BE2C (cell line): ENCODE measurements around the gene RFESD.

ENCODE experiments used
- DNase-seq: peaks from one replicate; pipeline ENCODE4 v3.0.0-alpha.2; 2020
- H3K27me3 ChIP-seq: fragments of 250-450 bp; sonication (Bioruptor Pico); 2 replicates; pipeline ENCODE4 v1.5.1; 2020; ENCODE audit warnings: mild to moderate bottlenecking
- H3K36me3 ChIP-seq: fragments of 250-450 bp; sonication (Bioruptor Pico); 2 replicates; pipeline ENCODE4 v1.5.1; 2020; ENCODE audit warnings: mild to moderate bottlenecking
- H3K4me1 ChIP-seq: fragments of 250-450 bp; sonication (Bioruptor Pico); 2 replicates; pipeline ENCODE4 v1.5.1; 2020
- H3K4me3 ChIP-seq: 2 replicates; pipeline ENCODE4 v1.5.1; 2011; ENCODE audit warnings: low read depth, low read length
- H3K9me3 ChIP-seq: fragments of 250-450 bp; sonication (Bioruptor Pico); 2 replicates; pipeline ENCODE4 v1.5.1; 2020
- TF ChIP-seq, protein P1 (sequence below): IDR thresholded peaks from 2 replicates; pipeline ENCODE4 v1.5.1; 2012; ENCODE audit warnings: mild to moderate bottlenecking, low read depth, low read length

RFESD gene

DNA sequence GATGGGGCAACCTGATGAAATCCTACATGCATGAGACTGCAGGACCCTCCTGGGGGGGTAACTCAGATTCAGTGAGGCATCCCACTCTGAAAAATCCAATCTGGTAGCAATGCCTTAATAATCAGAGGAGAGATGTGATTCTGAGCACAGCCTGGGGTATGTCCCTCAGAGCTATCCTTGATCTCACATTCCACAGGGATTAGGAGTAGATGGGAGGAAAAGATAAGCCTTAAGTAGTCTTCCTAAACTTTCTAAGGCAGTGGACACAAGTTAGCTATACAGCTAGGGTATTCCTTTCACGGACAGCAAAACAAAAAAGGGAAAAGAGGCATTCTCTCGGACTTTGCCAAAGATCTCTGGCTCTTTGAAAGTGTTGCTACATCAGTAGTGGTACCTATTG, 40.1 kb downstream of the RFESD start:
- no peaks in the 10 kb centered on the region for H3K27me3 ChIP-seq

DNA sequence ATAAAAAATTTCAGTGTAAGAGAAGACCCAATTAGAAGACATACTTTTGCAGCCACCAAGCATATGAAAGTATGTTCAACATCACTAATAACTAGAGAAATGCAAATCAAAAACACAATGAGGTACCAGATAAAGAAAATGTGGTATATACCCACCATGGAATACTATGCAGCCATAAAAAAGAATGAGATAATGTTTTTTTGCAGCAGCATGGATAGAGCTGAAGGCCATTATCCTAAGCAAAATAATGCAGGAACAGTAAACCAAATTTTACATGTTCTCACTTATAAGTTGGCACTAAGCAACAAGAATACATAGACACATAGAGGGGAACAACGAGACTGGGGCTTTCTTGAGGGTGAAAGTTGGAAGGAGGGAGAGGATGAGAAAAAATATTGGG, 43.1 kb downstream of the RFESD start:
- Histone ChIP-seq H3K36me3 (no peaks in the 10 kb centered on the region), H3K4me1 (no peaks in the 10 kb centered on the region), H3K9me3 (no peaks in the 10 kb centered on the region), H3K27me3 (no peaks in the 10 kb centered on the region), H3K4me3 (no peak overlapping the region)
- TF ChIP-seq, protein P1, sequence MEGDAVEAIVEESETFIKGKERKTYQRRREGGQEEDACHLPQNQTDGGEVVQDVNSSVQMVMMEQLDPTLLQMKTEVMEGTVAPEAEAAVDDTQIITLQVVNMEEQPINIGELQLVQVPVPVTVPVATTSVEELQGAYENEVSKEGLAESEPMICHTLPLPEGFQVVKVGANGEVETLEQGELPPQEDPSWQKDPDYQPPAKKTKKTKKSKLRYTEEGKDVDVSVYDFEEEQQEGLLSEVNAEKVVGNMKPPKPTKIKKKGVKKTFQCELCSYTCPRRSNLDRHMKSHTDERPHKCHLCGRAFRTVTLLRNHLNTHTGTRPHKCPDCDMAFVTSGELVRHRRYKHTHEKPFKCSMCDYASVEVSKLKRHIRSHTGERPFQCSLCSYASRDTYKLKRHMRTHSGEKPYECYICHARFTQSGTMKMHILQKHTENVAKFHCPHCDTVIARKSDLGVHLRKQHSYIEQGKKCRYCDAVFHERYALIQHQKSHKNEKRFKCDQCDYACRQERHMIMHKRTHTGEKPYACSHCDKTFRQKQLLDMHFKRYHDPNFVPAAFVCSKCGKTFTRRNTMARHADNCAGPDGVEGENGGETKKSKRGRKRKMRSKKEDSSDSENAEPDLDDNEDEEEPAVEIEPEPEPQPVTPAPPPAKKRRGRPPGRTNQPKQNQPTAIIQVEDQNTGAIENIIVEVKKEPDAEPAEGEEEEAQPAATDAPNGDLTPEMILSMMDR: no peak
- DNase-seq: no peak

More for the DNA sequence above, 40.1 kb downstream of the RFESD start:
- Histone ChIP-seq H3K9me3 (no peaks in the 10 kb centered on the region), H3K4me3 (no peak overlapping the region), H3K36me3 (no peaks in the 10 kb centered on the region), H3K4me1 (peaks cover 1% of the 10 kb centered on the region; the same call in 1 of the 2 replicates)
- DNase-seq: no peak
- TF ChIP-seq, protein P1: no peak

DNA sequence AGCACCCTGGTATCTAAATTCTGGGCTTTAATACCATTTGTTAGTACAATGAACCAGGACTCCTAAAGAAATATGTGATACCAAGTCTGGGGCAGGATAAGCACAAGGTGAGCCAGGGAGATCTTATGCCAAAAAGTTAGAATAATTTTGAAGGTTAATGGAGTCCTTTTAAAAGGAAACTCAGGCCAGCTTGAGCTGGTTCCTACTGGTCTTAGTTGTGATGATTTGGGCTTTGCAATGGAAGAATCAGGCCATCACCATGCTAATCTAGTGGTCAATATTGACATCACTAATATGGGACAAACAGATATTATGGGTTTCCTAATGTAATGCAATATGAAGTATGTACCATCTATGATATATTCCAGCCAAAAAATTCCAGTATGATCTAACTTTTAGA, 43.8 kb downstream of the RFESD start:
- H3K27me3 ChIP-seq: no peaks in the 10 kb centered on the region
- no peak overlapping the region for H3K4me3 ChIP-seq
- DNase-seq: no peak
- TF ChIP-seq, protein P1: no peak
- H3K36me3 ChIP-seq: no peaks in the 10 kb centered on the region
- H3K9me3 ChIP-seq: no peaks in the 10 kb centered on the region
- no peaks in the 10 kb centered on the region for H3K4me1 ChIP-seq

DNA sequence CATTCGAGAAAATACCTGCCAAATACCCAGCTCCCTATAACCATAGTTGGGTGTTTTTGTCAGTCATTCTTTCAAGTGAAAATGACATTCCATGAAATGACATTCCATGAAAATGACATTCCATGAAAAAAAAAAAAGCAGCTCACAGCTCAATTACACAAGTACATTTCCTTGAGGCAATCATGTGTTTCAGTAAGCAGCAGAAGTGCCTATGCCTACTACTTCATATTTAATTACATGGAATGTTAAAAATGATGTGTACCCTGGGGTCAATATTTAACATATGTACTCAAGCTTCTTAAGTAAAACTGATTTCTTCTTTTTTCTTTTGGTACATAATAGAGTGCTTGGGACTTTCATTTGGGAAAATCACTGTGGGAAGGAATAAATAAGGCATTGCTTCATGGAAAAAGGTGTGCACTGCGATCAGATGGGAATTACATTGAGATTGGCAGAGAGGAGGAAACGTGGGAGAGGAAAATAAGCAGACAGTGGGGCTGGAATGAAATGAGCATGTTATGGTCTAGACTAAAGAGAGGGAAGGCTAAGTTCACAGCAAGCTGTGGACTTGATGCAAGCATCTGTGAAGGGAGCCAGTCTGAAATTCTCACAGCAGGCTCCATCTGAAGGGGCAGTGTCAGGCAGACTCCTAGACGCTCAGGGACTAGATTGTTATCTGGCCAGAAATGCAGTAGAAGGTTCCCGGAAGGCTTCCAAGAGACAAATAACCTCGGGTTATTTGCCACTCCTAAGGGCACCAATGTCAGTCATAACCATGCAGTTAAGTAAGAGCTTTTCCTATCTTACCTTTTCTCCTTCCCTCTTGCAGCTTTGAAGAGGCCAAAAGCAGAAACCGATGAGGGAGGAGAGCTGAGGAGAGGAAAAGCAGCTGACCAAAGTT, 51.5 kb downstream of the RFESD start:
- TF ChIP-seq, protein P1: no peak
- H3K9me3 ChIP-seq: no peaks in the 10 kb centered on the region
- peak; percentile 55 for DNase-seq

DNA sequence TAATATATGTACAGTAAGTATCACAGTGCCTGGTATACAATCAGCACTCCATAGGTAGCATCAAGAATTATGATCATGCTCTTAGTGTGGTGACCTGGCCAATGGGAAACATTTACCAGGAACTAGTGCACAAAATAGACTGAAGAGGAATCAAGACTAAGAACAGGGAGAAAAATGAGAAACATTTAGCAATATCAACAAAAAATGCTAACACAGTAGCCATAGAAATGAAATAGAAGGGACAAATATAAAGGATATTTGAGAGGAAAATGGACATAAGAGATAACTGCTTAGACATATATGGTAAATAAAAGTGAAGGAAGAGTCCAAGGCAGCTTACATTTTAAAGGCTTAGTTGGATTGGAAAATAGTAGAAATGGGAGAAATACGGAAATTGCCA, 52.8 kb downstream of the RFESD start:
- no peaks in the 10 kb centered on the region for H3K27me3 ChIP-seq
- no peaks in the 10 kb centered on the region for H3K36me3 ChIP-seq
- no peak for DNase-seq
- H3K4me3 ChIP-seq: no peak overlapping the region
- H3K4me1 ChIP-seq: peaks cover 22% of the 10 kb centered on the region
- TF ChIP-seq, protein P1: no peak
- no peaks in the 10 kb centered on the region for H3K9me3 ChIP-seq

More for the DNA sequence above, 51.5 kb downstream of the RFESD start:
- Histone ChIP-seq H3K4me1 (peaks cover 22% of the 10 kb centered on the region), H3K36me3 (no peaks in the 10 kb centered on the region), H3K27me3 (no peaks in the 10 kb centered on the region), H3K4me3 (peak overlapping the region; percentile 13; the same call in 1 of the 2 replicates)

DNA sequence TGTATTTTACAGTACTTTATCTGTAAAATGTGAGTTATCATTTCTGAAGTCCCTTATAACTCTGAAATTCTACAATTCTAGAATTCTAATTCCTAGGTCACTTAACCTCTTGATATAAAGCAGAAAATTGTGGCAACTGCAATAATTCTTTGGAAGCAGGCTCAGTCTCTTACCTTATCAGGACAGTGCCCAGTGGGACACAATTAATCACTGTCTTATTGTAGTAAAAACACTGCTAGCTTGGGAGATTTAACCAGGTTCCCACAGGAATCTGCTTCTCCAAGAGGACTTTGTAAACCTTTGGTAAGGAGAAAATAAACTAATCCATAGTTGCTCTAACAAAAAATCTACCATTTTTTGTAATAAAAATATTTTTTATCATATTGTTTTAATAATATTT, 54.5 kb downstream of the RFESD start:
- DNase-seq: peak; percentile 32
- Histone ChIP-seq H3K4me3 (no peak overlapping the region), H3K9me3 (no peaks in the 10 kb centered on the region), H3K36me3 (no peaks in the 10 kb centered on the region), H3K4me1 (peaks cover 22% of the 10 kb centered on the region), H3K27me3 (no peaks in the 10 kb centered on the region)
- TF ChIP-seq, protein P1: no peak
